WTC11 (cell line): Measurements from ENCODE around the gene VTI1A.

Source experiments
- NFE2L1 ChIP-seq: sonication (generic); formaldehyde crosslinking; IDR thresholded peaks from 2 replicates; pipeline ENCODE4 v1.8.1; 2023; ENCODE audit warnings: missing genetic modification reagents
- TF ChIP-seq, protein P1 (sequence below): sonication (generic); formaldehyde crosslinking; IDR thresholded peaks from 2 replicates; pipeline ENCODE4 v1.8.0; 2022; ENCODE audit warnings: mild to moderate bottlenecking, missing genetic modification reagents

GRCh38 chr10:112552593-112553110 is 105.6 kb downstream of the VTI1A start:
- TF ChIP-seq, protein P1, sequence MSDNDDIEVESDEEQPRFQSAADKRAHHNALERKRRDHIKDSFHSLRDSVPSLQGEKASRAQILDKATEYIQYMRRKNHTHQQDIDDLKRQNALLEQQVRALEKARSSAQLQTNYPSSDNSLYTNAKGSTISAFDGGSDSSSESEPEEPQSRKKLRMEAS (CRISPR knock-in tag), result no peak
- no peak for TF ChIP-seq NFE2L1 (CRISPR knock-in tag)
